HEK293 (cell line): ENCODE data around the gene SLC49A3.
A peak's percentile ranks its signal among the peaks of the same experiment; 100 is the strongest.

ENCODE experiments used
- CTCF ChIA-PET: fragments of 350-600 bp; formaldehyde crosslinking; extraction: SDS; loops from one replicate; lab custom pipeline; 2021; ENCODE audit warnings: antibody characterized with exemption; lab: Yijun Ruan, JAX
- POLR2A ChIA-PET: fragments of 300-600 bp; formaldehyde crosslinking; extraction: SDS; loops from one replicate; lab custom pipeline; 2020; ENCODE audit warnings: antibody characterized with exemption, inconsistent platforms; lab: Yijun Ruan, JAX
- H3K27ac ChIP-seq: fragments of 200-500 bp; sonication (Bioruptor generic); 2 replicates; pipeline ENCODE4 v1.5.1; 2014; ENCODE audit warnings: low read depth, low read length, control low read depth, inconsistent platforms; ENCODE audit errors: extremely low read depth
- H3K36me3 ChIP-seq, 2 experiments: fragments of 200-500 bp in 1 of 2; sonication (Bioruptor generic) in 1 of 2; 1 replicate in 1 of 2; 2 replicates in 1 of 2; pipeline ENCODE4 v1.5.1; 2014 to 2017; ENCODE audit warnings: inconsistent platforms in 2 of 2, low read length in 2 of 2; ENCODE audit not compliant: control insufficient read depth in 2 of 2, insufficient read depth in 1 of 2
- H3K4me1 ChIP-seq: fragments of 200-500 bp; sonication (Bioruptor generic); 2 replicates; pipeline ENCODE4 v1.5.1; 2014; ENCODE audit warnings: mild to moderate bottlenecking, low read length, inconsistent platforms; ENCODE audit not compliant: control insufficient read depth, insufficient read depth
- H3K4me3 ChIP-seq: 2 replicates; pipeline ENCODE4 v1.5.1; 2011; ENCODE audit warnings: low read depth, mild to moderate bottlenecking, control low read depth, low read length, moderate library complexity
- H3K9me3 ChIP-seq: fragments of 200-500 bp; sonication (Bioruptor generic); 2 replicates; pipeline ENCODE4 v1.5.1; 2014; ENCODE audit warnings: low read depth, low read length, inconsistent platforms; ENCODE audit not compliant: control insufficient read depth, insufficient read depth
- CTCF ChIP-seq: fragments of 450-650 bp; formaldehyde crosslinking; IDR thresholded peaks from 2 replicates; pipeline ENCODE4 v1.5.1; 2016; ENCODE audit warnings: missing biosample characterization, missing genetic modification characterization
- GLIS2 ChIP-seq: fragments of 450-650 bp; formaldehyde crosslinking; IDR thresholded peaks from 2 replicates; pipeline ENCODE4 v1.5.1; 2016; ENCODE audit warnings: missing biosample characterization, missing genetic modification characterization
- KLF1 ChIP-seq: fragments of 450-650 bp; formaldehyde crosslinking; IDR thresholded peaks from 2 replicates; pipeline ENCODE4 v1.5.1; 2016; ENCODE audit warnings: missing biosample characterization, missing genetic modification characterization
- KLF8 ChIP-seq: fragments of 450-650 bp; formaldehyde crosslinking; IDR thresholded peaks from 2 replicates; pipeline ENCODE4 v1.5.1; 2016; ENCODE audit warnings: missing biosample characterization, missing genetic modification characterization
- KLF9 ChIP-seq: fragments of 450-650 bp; formaldehyde crosslinking; IDR thresholded peaks from 2 replicates; pipeline ENCODE4 v1.5.1; 2016; ENCODE audit warnings: missing biosample characterization, missing genetic modification characterization, low read depth
- TCF7L2 ChIP-seq: IDR thresholded peaks from 2 replicates; pipeline ENCODE4 v1.6.1; 2011; ENCODE audit warnings: low read depth, mild to moderate bottlenecking, inconsistent platforms, low read length, moderate library complexity, borderline replicate concordance
- WT1 ChIP-seq: fragments of 450-650 bp; formaldehyde crosslinking; IDR thresholded peaks from 2 replicates; pipeline ENCODE4 v1.5.1; 2016; ENCODE audit warnings: missing biosample characterization, missing genetic modification characterization
- ZBTB17 ChIP-seq: fragments of 450-650 bp; formaldehyde crosslinking; IDR thresholded peaks from 2 replicates; pipeline ENCODE4 v1.5.1; 2016; ENCODE audit warnings: missing biosample characterization, missing genetic modification characterization
- ZBTB20 ChIP-seq: fragments of 450-650 bp; formaldehyde crosslinking; IDR thresholded peaks from 2 replicates; pipeline ENCODE4 v1.5.1; 2016; ENCODE audit warnings: missing biosample characterization, missing genetic modification characterization
- ZNF2 ChIP-seq: fragments of 450-650 bp; formaldehyde crosslinking; IDR thresholded peaks from 2 replicates; pipeline ENCODE4 v1.5.1; 2016; ENCODE audit warnings: missing biosample characterization, missing genetic modification characterization
- ZNF202 ChIP-seq: fragments of 450-650 bp; formaldehyde crosslinking; IDR thresholded peaks from 2 replicates; pipeline ENCODE4 v1.5.1; 2016; ENCODE audit warnings: missing biosample characterization, missing genetic modification characterization, borderline replicate concordance
- ZNF324 ChIP-seq: fragments of 450-650 bp; formaldehyde crosslinking; IDR thresholded peaks from 2 replicates; pipeline ENCODE4 v1.5.1; 2016; ENCODE audit warnings: missing biosample characterization, missing genetic modification characterization
- ZNF596 ChIP-seq: fragments of 450-650 bp; IDR thresholded peaks from 2 replicates; pipeline ENCODE4 v1.5.0; 2018; ENCODE audit warnings: missing biosample characterization, mild to moderate bottlenecking, missing genetic modification characterization, moderate library complexity
- ZNF600 ChIP-seq: fragments of 450-650 bp; formaldehyde crosslinking; IDR thresholded peaks from 2 replicates; pipeline ENCODE4 v1.5.1; 2016; ENCODE audit warnings: missing biosample characterization, missing genetic modification characterization
- ZNF621 ChIP-seq: fragments of 450-650 bp; formaldehyde crosslinking; IDR thresholded peaks from 2 replicates; pipeline ENCODE4 v1.5.1; 2017; ENCODE audit warnings: missing biosample characterization, missing genetic modification characterization
- ZNF645 ChIP-seq: fragments of 450-650 bp; formaldehyde crosslinking; IDR thresholded peaks from 2 replicates; pipeline ENCODE4; 2016; ENCODE audit warnings: missing biosample characterization, missing genetic modification characterization
- ZNF660 ChIP-seq: fragments of 450-650 bp; IDR thresholded peaks from 2 replicates; pipeline ENCODE4 v1.5.1; 2018; ENCODE audit warnings: missing biosample characterization, mild to moderate bottlenecking, missing genetic modification characterization
- ZNF837 ChIP-seq: fragments of 450-650 bp; formaldehyde crosslinking; IDR thresholded peaks from 2 replicates; pipeline ENCODE4 v1.5.1; 2016; ENCODE audit warnings: missing biosample characterization, missing genetic modification characterization
- ZSCAN16 ChIP-seq: fragments of 450-650 bp; formaldehyde crosslinking; IDR thresholded peaks from 2 replicates; pipeline ENCODE4 v1.5.1; 2016; ENCODE audit warnings: missing biosample characterization, missing genetic modification characterization
- ZSCAN18 ChIP-seq: fragments of 450-650 bp; formaldehyde crosslinking; IDR thresholded peaks from 2 replicates; pipeline ENCODE4 v1.5.1; 2016; ENCODE audit warnings: missing biosample characterization, missing genetic modification characterization
- ZSCAN5A ChIP-seq: fragments of 450-650 bp; formaldehyde crosslinking; IDR thresholded peaks from 2 replicates; pipeline ENCODE4 v1.5.1; 2016; ENCODE audit warnings: missing biosample characterization, missing genetic modification characterization
- TF ChIP-seq, protein P1 (sequence below): fragments of 450-650 bp; formaldehyde crosslinking; IDR thresholded peaks from 2 replicates; pipeline ENCODE4 v1.5.1; 2016; ENCODE audit warnings: missing biosample characterization, missing genetic modification characterization
- TF ChIP-seq, protein P2 (sequence below): fragments of 450-650 bp; formaldehyde crosslinking; IDR thresholded peaks from 2 replicates; pipeline ENCODE4 v1.5.1; 2016; ENCODE audit warnings: missing biosample characterization, missing genetic modification characterization, low read depth

The SLC49A3 gene

GRCh38 chr4:684623-685327, 4.2 kb downstream of the SLC49A3 start:
- Histone ChIP-seq H3K4me3 (no peak overlapping the region), H3K4me1 (no peaks in the 10 kb centered on the region; the same call in 1 of the 2 replicates), H3K36me3 (no peaks in the 10 kb centered on the region), H3K9me3 (no peaks in the 10 kb centered on the region), H3K27ac (no peak overlapping the region)
- TF ChIP-seq ZNF596 (tag by site-specific recombination) (no peak), ZNF645 (tag by site-specific recombination) (no peak), TCF7L2 (no peak), ZNF324 (tag by site-specific recombination) (no peak), ZSCAN18 (tag by site-specific recombination) (no peak), ZNF660 (tag by site-specific recombination) (no peak), ZNF621 (tag by site-specific recombination) (no peak)
- ChIA-PET CTCF (interaction anchor here (0.6 to 1.9 kb wide), 7 partner anchors 10 to 333 kb away, joined by 3 to 6 read pairs (median 4); partner anchors contain the start of genes ATP5ME and MYL5), POLR2A (interaction anchor here (0.7 to 1.6 kb wide), 2 partner anchors 11 to 13 kb away, joined by 4 read pairs; partner anchors contain the start of genes ATP5ME and MYL5)

DNA sequence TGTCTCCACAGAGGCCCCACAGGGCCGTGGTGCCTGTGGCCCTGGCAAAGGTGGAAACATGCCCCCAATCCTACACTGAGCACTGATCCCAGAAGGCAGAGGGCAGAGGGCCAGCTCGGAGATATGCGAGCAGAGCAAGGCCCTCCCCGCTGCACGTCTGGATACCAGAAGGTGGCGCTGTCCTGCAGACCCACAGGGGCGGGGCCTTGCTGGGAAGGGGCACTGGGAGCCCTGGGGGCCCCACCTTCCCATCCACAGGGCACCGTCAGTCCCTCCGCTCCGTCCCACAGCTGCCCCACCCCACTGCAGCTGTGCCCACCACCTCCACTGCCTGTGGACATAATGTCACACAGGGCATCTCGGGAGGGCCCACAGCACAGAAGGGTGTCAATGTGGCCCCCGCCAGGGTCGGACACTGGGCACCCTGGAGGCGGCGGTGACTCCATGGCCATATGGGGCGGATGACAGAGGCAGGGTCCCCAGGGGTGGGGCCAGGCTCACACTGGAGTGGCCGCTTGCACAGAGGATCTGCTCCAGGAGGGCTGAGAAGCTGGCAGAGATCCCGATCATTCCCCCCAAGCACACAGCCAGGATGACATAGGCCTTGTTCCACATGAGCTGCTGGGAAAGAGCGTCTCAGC, 4.8 kb downstream of the SLC49A3 start:
- Histone ChIP-seq H3K4me1 (no peaks in the 10 kb centered on the region; the same call in 1 of the 2 replicates), H3K27ac (no peak overlapping the region), H3K36me3 (no peaks in the 10 kb centered on the region), H3K9me3 (no peaks in the 10 kb centered on the region), H3K4me3 (no peak overlapping the region)
- ChIA-PET POLR2A (interaction anchor here (0.7 to 1.6 kb wide), 2 partner anchors 10 to 13 kb away, joined by 4 read pairs; partner anchors contain the start of genes ATP5ME and MYL5), CTCF (interaction anchor here (0.6 to 1.9 kb wide), 11 partner anchors 8 to 334 kb away, joined by 3 to 6 read pairs (median 3); partner anchors contain the start of genes ATP5ME and MYL5)
- TF ChIP-seq KLF1 (tag by site-specific recombination) (peak; percentile 74), WT1 (tag by site-specific recombination) (no peak), KLF9 (tag by site-specific recombination) (peak; percentile 67), ZBTB17 (peak; percentile 66), GLIS2 (tag by site-specific recombination) (peak; percentile 89), ZSCAN5A (no peak), KLF8 (tag by site-specific recombination) (peak; percentile 47; the same call in 1 of the 2 replicates), ZNF202 (no peak), CTCF (peak; percentile 86), ZNF621 (tag by site-specific recombination) (no peak), ZSCAN16 (tag by site-specific recombination) (no peak), ZBTB20 (tag by site-specific recombination) (peak; percentile 20; the same call in 1 of the 2 replicates), ZNF600 (tag by site-specific recombination) (peak; percentile 38; the same call in 1 of the 2 replicates), ZNF2 (0 out of 2 replicates have a peak, but pooled peaks have one; percentile 38), ZNF837 (tag by site-specific recombination) (no peak)
- TF ChIP-seq, protein P1, sequence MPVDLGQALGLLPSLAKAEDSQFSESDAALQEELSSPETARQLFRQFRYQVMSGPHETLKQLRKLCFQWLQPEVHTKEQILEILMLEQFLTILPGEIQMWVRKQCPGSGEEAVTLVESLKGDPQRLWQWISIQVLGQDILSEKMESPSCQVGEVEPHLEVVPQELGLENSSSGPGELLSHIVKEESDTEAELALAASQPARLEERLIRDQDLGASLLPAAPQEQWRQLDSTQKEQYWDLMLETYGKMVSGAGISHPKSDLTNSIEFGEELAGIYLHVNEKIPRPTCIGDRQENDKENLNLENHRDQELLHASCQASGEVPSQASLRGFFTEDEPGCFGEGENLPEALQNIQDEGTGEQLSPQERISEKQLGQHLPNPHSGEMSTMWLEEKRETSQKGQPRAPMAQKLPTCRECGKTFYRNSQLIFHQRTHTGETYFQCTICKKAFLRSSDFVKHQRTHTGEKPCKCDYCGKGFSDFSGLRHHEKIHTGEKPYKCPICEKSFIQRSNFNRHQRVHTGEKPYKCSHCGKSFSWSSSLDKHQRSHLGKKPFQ (tag by site-specific recombination): no peak
- TF ChIP-seq, protein P2, sequence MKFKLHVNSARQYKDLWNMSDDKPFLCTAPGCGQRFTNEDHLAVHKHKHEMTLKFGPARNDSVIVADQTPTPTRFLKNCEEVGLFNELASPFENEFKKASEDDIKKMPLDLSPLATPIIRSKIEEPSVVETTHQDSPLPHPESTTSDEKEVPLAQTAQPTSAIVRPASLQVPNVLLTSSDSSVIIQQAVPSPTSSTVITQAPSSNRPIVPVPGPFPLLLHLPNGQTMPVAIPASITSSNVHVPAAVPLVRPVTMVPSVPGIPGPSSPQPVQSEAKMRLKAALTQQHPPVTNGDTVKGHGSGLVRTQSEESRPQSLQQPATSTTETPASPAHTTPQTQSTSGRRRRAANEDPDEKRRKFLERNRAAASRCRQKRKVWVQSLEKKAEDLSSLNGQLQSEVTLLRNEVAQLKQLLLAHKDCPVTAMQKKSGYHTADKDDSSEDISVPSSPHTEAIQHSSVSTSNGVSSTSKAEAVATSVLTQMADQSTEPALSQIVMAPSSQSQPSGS (tag by site-specific recombination): no peak
